Measurements from ENCODE around the gene SORCS2. TPM values are rescaled to one million over a fixed set of nuclear protein-coding genes. Genes with fewer than 3 reads are reported as not detected.

Gene SORCS2
- total and polyA plus RNA-seq, 4 donors, result 2.2 to 7.7 (median 2.5) TPM

GRCh38 chr4:7253837-7254236 is 61.5 kb downstream of the SORCS2 start:
- Histone ChIP-seq H3K36me3 (ENCODE audit: control insufficient read depth in 4 of 4, insufficient read depth in 4 of 4, low read length in 4 of 4) (peaks cover 0 to 2% (median 0%) of the 10 kb centered on the region in 4 donors), H3K4me1 (ENCODE audit: control insufficient read depth in 5 of 5, insufficient read depth in 5 of 5, low read length in 5 of 5) (peaks cover 0 to 34% (median 5%) of the 10 kb centered on the region in 5 donors), H3K9ac (ENCODE audit: insufficient read depth in 1 of 2, low read length in 2 of 2) (no peak overlapping the region), H3K27ac (ENCODE audit: low read depth in 1 of 2, low read length in 1 of 2) (no peak overlapping the region), H3K4me3 (no peak overlapping the region), H3K9me3 (ENCODE audit: control insufficient read depth in 4 of 4, insufficient read depth in 3 of 4, low read length in 3 of 4) (peaks cover 0 to 4% (median 0%) of the 10 kb centered on the region in 4 donors), H3K27me3 (ENCODE audit: control insufficient read depth in 3 of 3, insufficient read depth in 3 of 3, low read length in 2 of 3) (peaks cover 0 to 3% (median 0%) of the 10 kb centered on the region in 3 donors)
- ATAC-seq (ENCODE audit: insufficient read depth, low FRiP score), result no peak
- 80% methylated on average over 4 of the region's 4 CpGs for WGBS, 2 donors
- TF ChIP-seq CTCF (IDR thresholded peaks at IDR 0.05; ENCODE audit: control extremely low read depth, extremely low read depth), result no peak
- no peak for DNase-seq

- Histone ChIP-seq H3K4me1 (ENCODE audit: control insufficient read depth in 5 of 5, insufficient read depth in 5 of 5, low read length in 5 of 5) (peaks cover 0 to 31% (median 5%) of the 10 kb centered on the region in 5 donors), H3K9me3 (ENCODE audit: control insufficient read depth in 4 of 4, insufficient read depth in 3 of 4, low read length in 3 of 4) (peaks cover 0 to 2% (median 0%) of the 10 kb centered on the region in 4 donors), H3K9ac (ENCODE audit: insufficient read depth in 1 of 2, low read length in 2 of 2) (no peak overlapping the region), H3K27ac (ENCODE audit: low read depth in 1 of 2, low read length in 1 of 2) (no peak overlapping the region), H3K4me3 (no peak overlapping the region), H3K36me3 (ENCODE audit: control insufficient read depth in 4 of 4, insufficient read depth in 4 of 4, low read length in 4 of 4) (no peaks in the 10 kb centered on the region), H3K27me3 (ENCODE audit: control insufficient read depth in 3 of 3, insufficient read depth in 3 of 3, low read length in 2 of 3) (peaks cover 0 to 3% (median 0%) of the 10 kb centered on the region in 3 donors)
- DNase-seq, result no peak
- 87% methylated on average over 17 of the region's 17 CpGs for WGBS, 2 donors
- ATAC-seq (ENCODE audit: insufficient read depth, low FRiP score), result no peak
- no peak for TF ChIP-seq CTCF (IDR thresholded peaks at IDR 0.05; ENCODE audit: control extremely low read depth, extremely low read depth)
Measured at GRCh38 chr4:7254736-7255487, 62.6 kb downstream of the SORCS2 start.

GRCh38 chr4:7255488-7255881 is 63.1 kb downstream of the SORCS2 start:
- Histone ChIP-seq H3K4me3 (no peak overlapping the region), H3K9me3 (ENCODE audit: control insufficient read depth in 4 of 4, insufficient read depth in 3 of 4, low read length in 3 of 4) (peaks cover 0 to 2% (median 0%) of the 10 kb centered on the region in 4 donors), H3K9ac (ENCODE audit: insufficient read depth in 1 of 2, low read length in 2 of 2) (no peak overlapping the region), H3K27ac (ENCODE audit: low read depth in 1 of 2, low read length in 1 of 2) (no peak overlapping the region), H3K4me1 (ENCODE audit: control insufficient read depth in 5 of 5, insufficient read depth in 5 of 5, low read length in 5 of 5) (peaks cover 0 to 25% (median 5%) of the 10 kb centered on the region in 5 donors), H3K36me3 (ENCODE audit: control insufficient read depth in 4 of 4, insufficient read depth in 4 of 4, low read length in 4 of 4) (no peaks in the 10 kb centered on the region), H3K27me3 (ENCODE audit: control insufficient read depth in 3 of 3, insufficient read depth in 3 of 3, low read length in 2 of 3) (peaks cover 0 to 3% (median 0%) of the 10 kb centered on the region in 3 donors)
- DNase-seq, result no peak
- ATAC-seq (ENCODE audit: insufficient read depth, low FRiP score), result no peak
- no peak for TF ChIP-seq CTCF (IDR thresholded peaks at IDR 0.05; ENCODE audit: control extremely low read depth, extremely low read depth)
- 85 to 87% methylated on average over 14 of the region's 14 CpGs for WGBS, 2 donors
